Suppressor macrophage treated with lipopolysaccharide for 1 hour (primary cell): ENCODE results near the gene STATH.
"Not testable (repeated sequence)": the region's sequence is repeated elsewhere in the genome, so short reads cannot be mapped to it uniquely, and the experiment has no call there.

Experiments
- DNase-seq, 3 donors: peaks; one replicate each; pipeline ENCODE4 v3.0.0-alpha.2; 2020 to 2022

The STATH gene, protein sequence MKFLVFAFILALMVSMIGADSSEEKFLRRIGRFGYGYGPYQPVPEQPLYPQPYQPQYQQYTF

DNA sequence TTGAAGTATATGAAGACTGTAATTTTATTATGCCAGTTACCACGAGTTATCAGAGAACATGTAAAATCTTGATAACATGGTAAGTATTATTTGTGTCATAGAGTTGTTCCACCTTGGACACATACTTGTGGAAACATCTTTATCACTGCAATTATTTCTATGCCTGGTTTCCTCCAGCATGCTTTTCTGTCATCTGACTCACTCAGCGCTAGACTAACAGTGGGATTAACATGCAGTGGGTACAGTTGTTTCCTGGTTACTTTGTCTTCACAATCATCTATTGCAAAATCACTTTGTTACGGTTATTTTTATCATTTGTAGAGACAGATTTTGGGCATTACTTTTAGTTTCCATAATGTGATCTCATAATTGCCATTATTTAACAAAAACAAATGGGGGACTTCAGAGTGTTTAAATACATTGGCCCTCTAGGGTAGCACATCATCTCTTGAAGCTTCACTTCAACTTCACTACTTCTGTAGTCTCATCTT is at the start of gene STATH:
TSS of gene STATH (plus strand) at position 441 of the 491 bp plus-strand sequence. CDS start 2,472 bp downstream, outside the sequence.
- no peak for DNase-seq

DNA sequence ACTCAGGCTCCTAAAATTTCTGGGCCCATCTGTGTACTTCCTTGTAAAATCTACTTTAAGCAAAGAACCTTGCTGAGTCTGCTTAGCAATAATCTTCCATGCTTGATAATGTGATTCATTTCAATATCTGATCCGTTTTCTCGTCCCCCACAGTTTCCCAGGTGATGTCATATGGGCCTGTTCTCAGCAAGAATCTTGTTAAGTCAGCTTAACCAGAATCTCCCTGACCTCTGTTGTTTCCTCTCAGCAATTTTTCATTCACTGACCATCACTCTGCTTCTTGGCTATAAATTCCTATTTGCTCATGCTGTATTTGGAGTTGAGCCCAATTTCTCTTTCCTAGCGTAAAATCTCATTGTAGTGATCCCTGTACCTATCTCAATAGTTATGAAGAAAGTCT is 44.2 kb upstream of the STATH start:
- DNase-seq: no peak

- no peak for DNase-seq
These were observed 38.6 kb upstream of the STATH start for GRCh38 chr4:69957209-69957608.

GRCh38 chr4:69965628-69966027 is 30.1 kb upstream of the STATH start, which contains the start of gene CSN2:
TSS of gene CSN2 (minus strand) at chr4:69965728. CDS start at chr4:69960995, 4,733 bp downstream.
- no peak for DNase-seq

DNA sequence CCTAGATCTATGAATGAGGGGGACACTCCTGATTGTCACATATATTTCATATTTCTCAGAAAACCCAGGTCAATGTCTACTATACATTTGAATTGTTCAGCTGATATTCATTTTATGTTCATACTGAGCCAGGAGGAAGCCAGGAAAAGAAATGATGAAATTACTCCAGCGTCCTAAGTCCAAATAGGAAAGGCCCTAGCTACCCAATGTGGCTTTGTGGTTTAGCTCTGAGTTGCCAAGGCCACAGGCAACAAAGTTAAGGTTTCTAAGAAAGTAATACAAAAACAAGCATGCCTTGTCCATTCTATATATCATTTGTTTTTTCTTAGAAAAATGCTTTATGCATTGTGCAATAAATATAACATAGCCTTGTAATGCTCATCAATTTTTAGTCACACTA is 25.7 kb upstream of the STATH start:
- no peak for DNase-seq

DNA sequence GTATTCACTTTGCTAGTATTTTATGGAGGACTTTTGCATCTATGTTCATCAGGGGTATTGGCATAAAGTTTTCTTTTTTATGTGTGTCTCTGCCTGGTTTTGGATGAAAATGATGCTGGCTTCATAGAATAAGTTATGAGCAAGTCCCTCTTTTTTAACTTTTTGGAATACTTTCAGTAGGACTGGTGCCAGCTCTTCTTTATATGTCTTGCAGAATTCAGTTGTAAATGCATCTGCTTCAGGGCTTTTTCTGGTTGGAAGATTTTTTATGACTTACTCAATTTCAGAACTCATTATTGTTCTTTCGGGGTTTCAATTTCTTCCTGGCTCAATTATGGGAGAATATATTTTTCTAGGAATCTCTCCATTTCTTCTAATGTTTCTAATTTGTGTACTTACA is 21.1 kb upstream of the STATH start:
- DNase-seq: no peak

DNA sequence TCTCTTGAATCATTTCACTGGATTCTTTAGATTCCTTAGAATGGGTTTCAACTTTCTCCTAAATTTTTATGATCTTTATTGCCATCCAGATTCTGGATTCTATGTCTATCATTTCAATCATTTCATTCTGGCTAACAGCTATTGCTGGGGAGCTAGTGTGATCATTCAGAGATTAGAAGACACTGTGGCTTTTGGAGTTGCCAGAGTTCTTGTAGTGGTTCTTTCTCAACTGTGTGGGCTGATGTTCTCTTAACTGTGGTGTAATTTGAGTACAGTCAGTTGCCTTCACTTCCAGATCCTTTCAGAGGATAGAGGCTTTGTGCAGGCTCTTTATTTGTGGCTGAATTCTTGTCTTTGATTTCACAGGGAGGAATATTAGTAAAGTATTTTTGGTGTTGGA is 18.2 kb upstream of the STATH start:
- no peak for DNase-seq

- no peak for DNase-seq
These were observed 11.7 kb upstream of the STATH start for GRCh38 chr4:69984030-69984443.

- DNase-seq: no peak
These were observed 9.1 kb upstream of the STATH start for GRCh38 chr4:69986663-69987062.

GRCh38 chr4:69991016-69991415 is 4.8 kb upstream of the STATH start:
- DNase-seq: no peak

DNA sequence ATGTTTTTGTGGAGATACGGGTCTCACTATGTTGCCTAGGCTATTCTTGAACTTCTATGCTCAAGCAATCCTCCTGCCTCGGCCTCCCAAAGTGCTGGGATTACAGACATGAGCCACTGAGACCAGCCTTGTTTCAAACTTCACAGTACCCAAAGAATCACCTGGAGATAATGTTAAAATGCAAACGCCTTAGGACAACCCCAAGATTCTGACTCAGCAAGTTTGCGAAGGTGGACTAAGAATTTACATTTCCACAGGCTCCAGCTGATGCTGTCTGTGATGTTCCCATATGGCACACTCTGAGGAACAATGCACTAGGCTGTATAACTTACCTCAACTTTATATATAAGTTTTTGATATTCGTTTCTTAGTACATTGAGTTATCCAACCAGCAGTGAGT is 984 bp upstream of the STATH start:
- DNase-seq: no peak

DNA sequence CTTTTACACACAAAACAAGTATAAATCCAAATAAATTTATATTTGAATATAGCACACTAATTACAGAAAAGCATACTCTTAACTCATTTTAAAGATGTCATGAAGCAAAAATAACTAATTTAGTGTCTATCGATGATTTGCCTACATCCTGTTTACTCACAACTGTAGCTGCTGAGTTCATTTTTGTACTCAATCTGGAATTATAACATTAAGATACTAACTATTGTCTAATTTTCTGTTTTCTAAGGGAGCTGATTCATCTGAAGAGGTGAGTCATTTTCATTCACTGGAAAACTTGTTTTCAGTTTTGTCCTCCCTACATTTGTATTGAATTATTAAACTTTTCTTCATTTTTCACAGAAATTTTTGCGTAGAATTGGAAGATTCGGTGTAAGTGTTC is 3.7 kb downstream of the STATH start:
- DNase-seq: no peak

DNA sequence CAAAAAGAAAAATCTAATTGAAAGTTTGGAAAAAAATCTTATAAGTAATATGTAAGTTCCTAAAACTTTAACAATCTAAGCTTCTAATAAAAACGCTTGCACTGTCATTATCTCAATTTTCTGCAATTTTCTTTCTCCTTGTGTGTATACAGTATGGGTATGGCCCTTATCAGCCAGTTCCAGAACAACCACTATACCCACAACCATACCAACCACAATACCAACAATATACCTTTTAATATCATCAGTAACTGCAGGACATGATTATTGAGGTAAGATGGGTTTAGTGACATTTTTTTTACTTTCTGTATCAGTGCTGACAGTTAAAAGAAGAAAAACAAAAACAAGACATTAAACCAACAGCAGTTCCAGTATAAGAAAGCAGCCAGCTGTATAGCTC is 4.9 kb downstream of the STATH start:
- no peak for DNase-seq

DNA sequence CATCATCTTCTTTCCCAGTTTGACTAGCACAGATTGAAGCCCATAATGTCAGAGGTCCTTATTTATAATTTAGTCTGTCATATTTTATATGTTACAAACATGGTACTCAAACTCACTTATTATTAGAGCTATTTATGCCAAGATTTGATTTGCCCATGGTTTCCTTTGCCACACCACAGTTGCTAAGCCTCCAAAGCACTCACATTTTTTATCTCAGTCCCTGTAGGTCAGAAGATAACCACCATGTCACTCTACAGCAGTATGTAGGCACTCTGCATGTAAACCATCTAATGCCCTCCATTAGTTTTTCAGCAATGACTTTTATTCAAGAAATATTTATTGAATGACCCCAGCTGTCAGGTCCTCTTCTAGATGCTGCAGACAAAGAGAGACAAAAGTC is 6.7 kb downstream of the STATH start:
- DNase-seq: no peak

- DNase-seq: no peak
These were observed 13.0 kb downstream of the STATH start for GRCh38 chr4:70008771-70009170.

DNA sequence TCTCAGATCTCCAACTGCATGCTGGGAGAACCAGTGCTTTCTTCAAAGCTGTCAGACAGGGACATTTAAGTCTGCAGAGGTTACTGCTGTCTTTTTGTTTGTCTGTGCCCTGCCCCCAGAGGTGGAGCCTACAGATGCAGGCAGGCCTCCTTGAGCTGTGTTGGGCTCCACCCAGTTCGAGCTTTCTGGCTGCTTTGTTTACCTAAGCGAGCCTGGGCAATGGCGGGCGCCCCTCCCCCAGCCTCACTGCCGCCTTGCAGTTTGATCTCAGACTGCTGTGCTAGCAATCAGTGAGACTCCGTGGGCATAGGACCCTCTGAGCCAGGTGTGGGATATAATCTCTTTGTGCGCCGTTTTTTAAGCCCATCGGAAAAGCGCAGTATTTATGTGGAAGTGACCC is 23.2 kb downstream of the STATH start:
- not testable (repeated sequence) for DNase-seq

GRCh38 chr4:70023218-70023617 is 27.5 kb downstream of the STATH start:
- DNase-seq: no peak

GRCh38 chr4:70027011-70027410 is 31.2 kb downstream of the STATH start:
- DNase-seq: no peak

DNA sequence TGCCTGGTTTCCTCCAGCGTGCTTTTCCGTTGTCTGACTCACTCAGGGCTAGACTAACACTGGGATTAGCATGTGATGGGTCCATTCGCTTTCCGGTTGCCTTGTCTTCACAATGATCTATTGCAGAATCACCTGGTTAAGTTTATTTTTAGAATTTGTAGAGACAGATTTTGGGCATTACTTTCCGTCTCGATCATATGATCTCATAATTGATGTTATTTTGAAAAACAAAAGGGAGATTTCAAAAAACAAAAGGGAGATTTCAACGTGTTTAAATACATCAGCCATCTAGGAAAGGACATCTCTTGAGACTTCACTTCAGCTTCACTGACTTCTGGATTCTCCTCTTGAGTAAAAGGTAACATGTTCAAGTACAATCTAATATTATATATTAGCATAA is 32.4 kb downstream of the STATH start, which contains the start of gene HTN3:
TSS of gene HTN3 (plus strand) at position 301 of the 400 bp plus-strand sequence. CDS start 2,282 bp downstream, outside the sequence.
- not testable (repeated sequence) for DNase-seq

DNA sequence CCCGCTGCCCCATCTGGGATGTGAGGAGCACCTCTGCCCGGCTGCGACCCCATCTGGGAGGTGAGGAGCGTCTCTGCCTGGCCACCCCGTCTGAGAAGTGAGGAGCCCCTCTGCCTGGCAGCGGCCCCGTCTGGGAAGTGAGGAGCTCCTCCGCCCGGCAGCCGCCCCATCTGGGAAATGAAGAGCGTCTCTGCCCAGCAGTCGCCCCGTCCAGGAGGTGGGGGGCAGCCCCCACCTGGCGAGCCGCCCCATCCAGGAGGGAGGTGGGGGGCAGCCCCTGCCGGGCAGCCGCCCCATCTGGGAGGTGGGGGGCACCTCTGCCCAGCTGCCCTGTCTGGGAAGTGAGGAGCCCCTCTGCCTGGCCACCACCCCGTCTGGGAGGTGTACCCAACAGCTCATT is 41.8 kb downstream of the STATH start:
- not testable (repeated sequence) for DNase-seq

GRCh38 chr4:70039928-70040327 is 44.2 kb downstream of the STATH start:
- not testable (repeated sequence) for DNase-seq

DNA sequence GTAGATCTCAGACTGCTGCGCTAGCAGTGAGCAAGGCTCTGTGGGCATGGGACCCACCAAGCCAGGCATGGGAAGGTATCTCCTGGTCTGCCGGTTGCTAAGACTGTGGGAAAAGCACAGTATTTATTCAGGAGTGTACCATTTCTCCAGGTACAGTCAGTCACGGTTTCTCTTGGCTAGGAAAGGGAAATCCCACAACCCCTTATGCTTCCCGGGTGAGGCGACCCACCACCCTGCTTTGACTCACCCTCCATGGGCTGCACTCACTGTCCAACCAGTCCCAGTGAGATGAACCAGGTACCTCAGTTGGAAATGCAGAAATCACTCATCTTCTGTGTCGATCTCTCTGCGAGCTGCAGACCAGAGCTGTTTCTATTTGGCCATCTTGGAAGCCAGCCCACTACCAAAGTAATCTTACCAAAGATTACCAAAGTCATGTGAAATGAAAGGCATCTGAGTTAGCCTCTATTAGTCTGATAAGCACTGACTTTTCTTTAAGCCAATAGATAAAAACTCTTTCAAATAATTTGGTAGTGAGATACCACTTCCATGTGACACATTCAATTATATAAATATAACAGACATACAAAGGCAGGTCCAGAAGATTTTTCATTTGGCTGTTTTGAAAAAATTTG is 46.0 kb downstream of the STATH start:
- DNase-seq: no peak

- DNase-seq: not testable (repeated sequence)
These were observed 54.4 kb downstream of the STATH start, which contains the start of gene HTN1 for GRCh38 chr4:70050138-70050537. TSS of gene HTN1 (plus strand) at chr4:70050438. CDS start at chr4:70053077, 2,639 bp downstream.
